RKO (cell line): ENCODE measurements around the gene KAZN.
"Not testable (repeated sequence)": the region's sequence is repeated elsewhere in the genome, so short reads cannot be mapped to it uniquely, and the experiment has no call there.

ENCODE experiments used
- DNase-seq: peaks from one replicate; pipeline ENCODE4 v3.0.0-alpha.2; 2016; ENCODE audit warnings: low spot score

The KAZN gene

DNA sequence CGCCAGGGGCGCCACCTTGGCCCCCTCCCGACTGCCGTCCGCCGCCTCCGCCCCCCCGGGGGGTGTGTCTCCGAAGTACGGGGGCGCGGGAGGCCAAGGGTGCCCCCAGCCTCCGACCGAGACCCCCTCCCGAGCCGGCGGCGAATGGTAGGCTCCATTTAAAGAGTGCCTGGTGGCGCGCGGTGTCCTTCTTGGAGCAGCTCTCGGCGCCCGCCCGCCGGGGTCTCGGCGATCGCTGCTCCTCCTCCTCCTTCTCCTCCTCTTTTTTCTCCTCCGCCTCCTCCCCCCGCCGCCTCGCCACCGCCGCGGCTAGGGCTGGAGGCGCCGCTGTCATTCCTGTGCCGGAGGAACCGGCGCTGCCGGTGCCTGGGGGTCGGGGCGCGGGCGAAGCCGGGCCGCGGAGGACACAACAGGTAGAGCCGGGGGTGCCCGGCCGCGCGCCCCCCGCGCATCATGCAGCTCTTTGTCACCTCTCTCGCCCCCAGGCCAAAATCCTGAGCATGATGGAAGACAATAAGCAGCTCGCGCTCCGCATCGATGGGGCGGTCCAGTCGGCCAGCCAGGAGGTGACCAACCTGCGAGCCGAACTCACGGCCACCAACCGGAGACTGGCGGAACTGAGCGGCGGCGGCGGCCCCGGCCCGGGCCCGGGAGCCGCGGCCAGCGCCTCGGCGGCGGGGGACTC lies at the start of gene KAZN:
KAZN (plus strand) TSS at position 188 of the 685 bp plus-strand sequence.
- no peak for DNase-seq

GRCh38 chr1:14549897-14550620 lies 48.4 kb upstream of the KAZN start:
- DNase-seq: no peak

GRCh38 chr1:14551386-14551785 lies 47.1 kb upstream of the KAZN start:
- DNase-seq: no peak

GRCh38 chr1:14552246-14552965 lies 46.1 kb upstream of the KAZN start:
- DNase-seq: no peak

DNA sequence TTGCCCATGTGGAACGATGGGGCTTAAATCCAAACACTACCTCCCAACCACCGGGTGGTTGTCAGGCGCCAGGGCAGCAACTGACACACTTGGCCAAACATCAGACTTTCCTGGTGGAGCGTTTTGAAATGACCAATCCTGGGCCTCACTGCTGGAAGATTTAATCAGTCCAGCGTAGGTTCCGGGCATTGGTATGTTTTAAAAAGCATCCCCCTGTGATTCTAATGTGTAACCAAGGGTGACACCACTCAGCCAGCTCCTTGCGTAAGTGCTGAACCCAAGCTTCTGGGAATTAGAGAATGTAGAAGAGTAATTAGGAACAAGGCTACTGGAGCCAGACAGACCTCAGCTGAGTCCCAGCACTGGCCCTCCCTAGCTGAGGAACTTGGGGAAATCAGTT lies 44.8 kb upstream of the KAZN start:
- no peak for DNase-seq

- DNase-seq: no peak
Observed at GRCh38 chr1:14555091-14555490, 43.4 kb upstream of the KAZN start.

DNA sequence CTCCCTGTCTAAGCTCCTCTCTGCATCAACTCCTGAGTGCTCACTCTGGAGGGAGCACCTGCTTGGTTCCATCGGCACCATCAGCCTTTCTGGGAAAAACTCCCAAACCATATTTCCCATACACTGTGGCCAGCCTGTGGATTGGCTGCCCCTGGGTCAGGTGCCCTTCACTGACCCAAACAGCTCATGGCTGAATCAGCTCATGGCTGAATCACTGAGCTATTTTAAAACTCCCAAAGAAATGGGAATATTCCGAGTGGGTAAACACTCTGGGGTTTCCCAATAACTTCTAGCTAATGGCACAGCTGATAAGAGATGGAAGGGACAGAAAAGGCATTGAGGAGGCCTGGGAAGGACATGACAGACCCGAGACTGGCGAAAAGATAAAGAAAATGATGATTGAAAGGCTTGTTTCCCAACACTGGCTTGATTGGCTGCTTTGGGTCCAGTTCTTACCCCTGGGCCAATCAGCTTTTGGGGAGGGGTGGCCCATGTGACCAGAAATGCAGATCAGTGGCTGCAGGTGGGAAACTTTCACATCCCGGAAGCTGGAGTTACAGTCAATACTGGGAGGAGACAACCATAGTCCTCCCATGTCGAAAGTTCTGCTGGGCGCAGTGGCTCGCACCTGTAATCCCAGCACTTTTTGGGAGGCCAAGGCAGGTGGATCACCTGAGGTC lies 37.3 kb upstream of the KAZN start:
- DNase-seq: peak; percentile 23

GRCh38 chr1:14565090-14565489 lies 33.4 kb upstream of the KAZN start:
- DNase-seq: no peak

GRCh38 chr1:14567056-14567455 lies 31.4 kb upstream of the KAZN start:
- DNase-seq: no peak

DNA sequence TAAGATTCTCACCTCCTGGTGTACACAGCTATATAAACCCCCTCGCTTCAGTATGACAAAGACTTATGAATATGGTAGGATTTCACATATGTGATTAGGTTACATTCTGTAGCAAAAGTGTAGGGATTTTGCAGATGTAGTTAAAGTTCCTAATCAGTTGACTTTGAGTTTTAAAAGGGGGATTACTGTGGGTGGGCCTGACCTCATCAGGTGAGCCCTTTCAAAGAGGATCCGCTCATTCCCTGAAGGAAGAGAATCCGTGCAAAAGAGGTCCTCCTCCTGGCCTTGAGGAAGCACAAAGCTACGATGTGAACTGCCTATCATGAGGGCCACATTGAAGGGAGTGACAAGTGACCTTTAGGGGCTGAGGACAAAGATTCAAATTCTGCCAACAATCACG lies 30.6 kb upstream of the KAZN start:
- DNase-seq: no peak

GRCh38 chr1:14568716-14569355 lies 29.6 kb upstream of the KAZN start:
- DNase-seq: no peak

- DNase-seq: peak; percentile 16
Observed at GRCh38 chr1:14570514-14570913, 28.0 kb upstream of the KAZN start.

DNA sequence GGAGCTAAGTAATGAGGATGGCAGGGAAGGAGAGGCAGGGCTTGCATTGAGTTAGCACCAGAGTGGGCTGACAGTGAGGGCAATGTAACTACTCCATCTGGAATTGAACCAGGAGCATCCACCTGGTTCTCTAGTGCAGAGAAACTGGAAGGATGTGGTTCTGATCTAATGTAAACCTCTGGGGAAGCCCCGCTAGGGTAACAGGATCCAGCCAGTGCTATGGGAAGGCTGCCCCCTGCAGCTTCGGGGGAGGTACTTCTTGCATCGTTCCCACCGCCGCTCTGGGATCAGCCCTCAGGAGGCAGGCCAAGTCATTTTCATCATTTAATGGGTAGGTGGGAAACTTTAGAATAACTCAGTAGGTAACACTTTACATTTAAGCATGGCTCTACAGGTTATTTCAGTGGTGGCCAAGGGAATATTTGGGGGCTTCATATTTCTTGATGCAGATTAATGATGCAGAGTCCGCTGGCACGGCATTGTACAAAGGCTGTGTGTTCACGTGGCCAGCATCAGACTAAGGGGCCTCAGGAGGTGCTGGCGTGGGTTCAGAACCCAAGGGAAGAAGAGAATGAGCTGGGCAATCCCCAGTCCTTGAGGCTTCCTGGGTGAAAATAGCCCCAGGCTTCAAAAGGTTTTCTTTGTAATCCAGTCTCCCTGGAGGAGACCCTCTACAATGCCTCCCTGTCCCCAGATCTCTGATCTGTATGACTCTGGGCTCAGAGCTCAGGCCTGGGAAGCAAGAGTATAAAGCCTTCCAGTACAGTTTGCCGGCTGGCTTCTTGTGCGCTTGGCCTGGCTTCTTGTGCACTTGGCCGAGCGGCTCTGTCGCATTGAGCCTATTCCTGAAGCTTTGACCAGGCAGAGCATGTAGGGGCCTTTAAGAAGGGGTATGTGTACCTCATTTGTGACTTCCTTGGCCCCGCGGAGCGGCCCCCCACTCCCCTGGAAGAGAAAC lies 26.4 kb upstream of the KAZN start:
- no peak for DNase-seq

GRCh38 chr1:14572861-14573260 lies 25.6 kb upstream of the KAZN start:
- DNase-seq: no peak

- no peak for DNase-seq
Observed at GRCh38 chr1:14576155-14576554, 22.3 kb upstream of the KAZN start.

- DNase-seq: no peak
Observed at GRCh38 chr1:14577261-14577660, 21.2 kb upstream of the KAZN start.

- no peak for DNase-seq
Observed at GRCh38 chr1:14578156-14578555, 20.3 kb upstream of the KAZN start.

- DNase-seq: not testable (repeated sequence)
Observed at GRCh38 chr1:14580295-14580694, 18.2 kb upstream of the KAZN start.

DNA sequence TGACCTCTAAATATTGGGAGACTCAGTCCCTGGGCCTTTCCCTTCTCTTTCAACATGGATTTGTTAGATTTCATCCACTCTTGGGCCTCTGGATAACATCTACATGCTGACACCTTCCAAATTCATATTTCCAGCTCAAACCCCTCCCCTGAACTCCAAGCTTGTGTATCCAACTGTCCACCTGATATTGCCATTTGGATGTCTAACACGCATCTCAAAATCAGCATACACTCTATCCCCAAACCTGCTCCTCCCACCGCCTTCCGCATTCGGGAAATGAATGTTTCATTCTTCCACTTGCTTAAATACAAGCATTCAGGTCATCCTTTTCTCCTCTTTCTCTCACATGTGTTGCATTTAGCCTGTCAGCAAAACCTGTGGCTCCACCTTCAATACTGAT lies 17.5 kb upstream of the KAZN start:
- DNase-seq: no peak

GRCh38 chr1:14583788-14584187 lies 14.7 kb upstream of the KAZN start:
- no peak for DNase-seq

GRCh38 chr1:14585728-14586127 lies 12.8 kb upstream of the KAZN start:
- DNase-seq: no peak
